Measurements from ENCODE around the gene DYNLT1. TPM values are rescaled to one million over a fixed set of nuclear protein-coding genes. Genes with fewer than 3 reads are reported as not detected.

DYNLT1 gene
- total and polyA plus RNA-seq, 2 donors from 2014 or later = 145 to 406 TPM

- no peak overlapping the region for H3K4me3 ChIP-seq (ENCODE audit: low read length in 3 of 3)
- H3K4me1 ChIP-seq (ENCODE audit: control insufficient read depth in 2 of 3, insufficient read depth in 2 of 3, low read depth in 1 of 3, low read length in 3 of 3) = no peaks in the 10 kb centered on the region
- H3K27ac ChIP-seq (ENCODE audit: low read depth in 2 of 2, low read length in 2 of 2) = no peak overlapping the region
- intact Hi-C loops (cut with DNase I) = no loop called here
- H3K36me3 ChIP-seq (ENCODE audit: control insufficient read depth in 2 of 3, insufficient read depth in 3 of 3, low read length in 3 of 3) = no peaks in the 10 kb centered on the region
- H3K27me3 ChIP-seq (ENCODE audit: control insufficient read depth, insufficient read depth, low read length) = no peaks in the 10 kb centered on the region
- H3K9me3 ChIP-seq (ENCODE audit: control insufficient read depth in 2 of 3, insufficient read depth in 1 of 3, low read length in 3 of 3) = no peaks in the 10 kb centered on the region
- TF ChIP-seq CTCF (IDR thresholded peaks at IDR 0.05; ENCODE audit: borderline replicate concordance, extremely low read depth, insufficient read depth) = no peak
- FAIRE-seq (no peak), DNase-seq (no peak)
- H3K9ac ChIP-seq (ENCODE audit: low read length in 3 of 3) = no peak overlapping the region
These were observed 44.9 kb downstream of the DYNLT1 start for GRCh38 chr6:158599635-158600034.

GRCh38 chr6:158597565-158597964 is 47.0 kb downstream of the DYNLT1 start:
- Histone ChIP-seq H3K9me3 (ENCODE audit: control insufficient read depth in 2 of 3, insufficient read depth in 1 of 3, low read length in 3 of 3) (no peaks in the 10 kb centered on the region), H3K27ac (ENCODE audit: low read depth in 2 of 2, low read length in 2 of 2) (no peak overlapping the region), H3K9ac (ENCODE audit: low read length in 3 of 3) (no peak overlapping the region), H3K4me3 (ENCODE audit: low read length in 3 of 3) (no peak overlapping the region), H3K36me3 (ENCODE audit: control insufficient read depth in 2 of 3, insufficient read depth in 3 of 3, low read length in 3 of 3) (no peaks in the 10 kb centered on the region), H3K4me1 (ENCODE audit: control insufficient read depth in 2 of 3, insufficient read depth in 2 of 3, low read depth in 1 of 3, low read length in 3 of 3) (no peaks in the 10 kb centered on the region), H3K27me3 (ENCODE audit: control insufficient read depth, insufficient read depth, low read length) (no peaks in the 10 kb centered on the region)
- TF ChIP-seq CTCF (IDR thresholded peaks at IDR 0.05; ENCODE audit: borderline replicate concordance, extremely low read depth, insufficient read depth) = no peak
- FAIRE-seq = no peak
- intact Hi-C loops (cut with DNase I) = no loop called here
- DNase-seq = no peak

- H3K27ac ChIP-seq (ENCODE audit: low read depth in 2 of 2, low read length in 2 of 2) = no peak overlapping the region
- H3K4me3 ChIP-seq (ENCODE audit: low read length in 3 of 3) = no peak overlapping the region
- peaks cover 0 to 1% (median 0%) of the 10 kb centered on the region in 3 donors for H3K36me3 ChIP-seq (ENCODE audit: control insufficient read depth in 2 of 3, insufficient read depth in 3 of 3, low read length in 3 of 3)
- no peaks in the 10 kb centered on the region for H3K9me3 ChIP-seq (ENCODE audit: control insufficient read depth in 2 of 3, insufficient read depth in 1 of 3, low read length in 3 of 3)
- intact Hi-C loops (cut with DNase I) = no loop called here
- H3K4me1 ChIP-seq (ENCODE audit: control insufficient read depth in 2 of 3, insufficient read depth in 2 of 3, low read depth in 1 of 3, low read length in 3 of 3) = no peaks in the 10 kb centered on the region
- H3K27me3 ChIP-seq (ENCODE audit: control insufficient read depth, insufficient read depth, low read length) = no peaks in the 10 kb centered on the region
- TF ChIP-seq CTCF (IDR thresholded peaks at IDR 0.05; ENCODE audit: borderline replicate concordance, extremely low read depth, insufficient read depth) = no peak
- no peak overlapping the region for H3K9ac ChIP-seq (ENCODE audit: low read length in 3 of 3)
- DNase-seq (no peak), FAIRE-seq (no peak)
These were observed 47.7 kb downstream of the DYNLT1 start for GRCh38 chr6:158596861-158597260.

GRCh38 chr6:158595223-158595622 is 49.3 kb downstream of the DYNLT1 start:
- FAIRE-seq (no peak), DNase-seq (no peak)
- H3K36me3 ChIP-seq (ENCODE audit: control insufficient read depth in 2 of 3, insufficient read depth in 3 of 3, low read length in 3 of 3) = peaks cover 0 to 15% (median 4%) of the 10 kb centered on the region in 3 donors

More at GRCh38 chr6:158595223-158595622, 49.3 kb downstream of the DYNLT1 start:
- no peaks in the 10 kb centered on the region for H3K27me3 ChIP-seq (ENCODE audit: control insufficient read depth, insufficient read depth, low read length)
- no peak for TF ChIP-seq CTCF (IDR thresholded peaks at IDR 0.05; ENCODE audit: borderline replicate concordance, extremely low read depth, insufficient read depth)
- H3K4me1 ChIP-seq (ENCODE audit: control insufficient read depth in 2 of 3, insufficient read depth in 2 of 3, low read depth in 1 of 3, low read length in 3 of 3) = no peaks in the 10 kb centered on the region
- H3K27ac ChIP-seq (ENCODE audit: low read depth in 2 of 2, low read length in 2 of 2) = no peak overlapping the region
- no peak overlapping the region for H3K4me3 ChIP-seq (ENCODE audit: low read length in 3 of 3)
- no peaks in the 10 kb centered on the region for H3K9me3 ChIP-seq (ENCODE audit: control insufficient read depth in 2 of 3, insufficient read depth in 1 of 3, low read length in 3 of 3)
- no peak overlapping the region for H3K9ac ChIP-seq (ENCODE audit: low read length in 3 of 3)
- intact Hi-C loops (cut with DNase I) = no loop called here
